Measurements from ENCODE around the gene LKAAEAR1. TPM values are rescaled to one million over a fixed set of nuclear protein-coding genes. Genes with fewer than 3 reads are reported as not detected.

LKAAEAR1 gene
- total RNA-seq, 5 donors from 2014 or later (not counting 1 experiment from before 2014, with no cell fraction given) = 0.30 to 0.86 (median 0.35) TPM; not detected in 2

GRCh38 chr20:64069209-64069613, 15.0 kb downstream of the LKAAEAR1 start:
- Histone ChIP-seq H3K4me3 (ENCODE audit: control insufficient read depth in 1 of 2, extremely low read depth in 1 of 2, low read length in 1 of 2) (no peak overlapping the region), H3K9me3 (no peaks in the 10 kb centered on the region), H3K27me3 (replicated peaks in 1 of 2; ENCODE audit: control insufficient read depth in 2 of 2, extremely low read depth in 1 of 2, insufficient read depth in 2 of 2, low read length in 1 of 2) (no peaks in the 10 kb centered on the region), H3K27ac (ENCODE audit: low read length) (no peak overlapping the region), H3K36me3 (ENCODE audit: control insufficient read depth in 2 of 2, extremely low read depth in 1 of 2, insufficient read depth in 1 of 2, low read length in 1 of 2) (peaks cover 9 to 24% of the 10 kb centered on the region in 2 donors), H3K4me1 (ENCODE audit: control insufficient read depth in 1 of 2, extremely low read depth in 1 of 2, insufficient read depth in 2 of 2, low read length in 2 of 2) (peaks cover 11 to 72% of the 10 kb centered on the region in 2 experiments)
- 92% methylated on average over 19 of the region's 20 CpGs for WGBS (ENCODE audit: insufficient coverage)
- ChIA-PET POLR2A (no interaction called here), CTCF (no interaction called here)
- DNase-seq (no peak), ATAC-seq (replicated peaks in 1 of 4) (no peak)
- H3K36me3 Mint-ChIP-seq = no peaks in the 10 kb centered on the region
- peaks cover 32 to 56% (median 36%) of the 10 kb centered on the region in 3 donors for H3K4me1 Mint-ChIP-seq
- peak overlapping the region in 1 of 2 donors; percentile 49 for H3K27ac Mint-ChIP-seq
- H3K27me3 Mint-ChIP-seq = no peaks in the 10 kb centered on the region
- no peaks in the 10 kb centered on the region for H3K9me3 Mint-ChIP-seq
- no peak overlapping the region for H3K4me3 Mint-ChIP-seq

- DNase-seq (no peak), ATAC-seq (replicated peaks in 1 of 4) (no peak)
- WGBS (ENCODE audit: insufficient coverage) = 71% methylated on average over 8 of the region's 12 CpGs
- H3K36me3 Mint-ChIP-seq = no peaks in the 10 kb centered on the region
- H3K27me3 ChIP-seq (replicated peaks in 1 of 2; ENCODE audit: control insufficient read depth in 2 of 2, extremely low read depth in 1 of 2, insufficient read depth in 2 of 2, low read length in 1 of 2) = no peaks in the 10 kb centered on the region
- no peaks in the 10 kb centered on the region for H3K9me3 ChIP-seq
- H3K4me3 ChIP-seq (ENCODE audit: control insufficient read depth in 1 of 2, extremely low read depth in 1 of 2, low read length in 1 of 2) = no peak overlapping the region
- peaks cover 38 to 62% (median 42%) of the 10 kb centered on the region in 3 donors for H3K4me1 Mint-ChIP-seq
- peaks cover 9 to 18% of the 10 kb centered on the region in 2 donors for H3K36me3 ChIP-seq (ENCODE audit: control insufficient read depth in 2 of 2, extremely low read depth in 1 of 2, insufficient read depth in 1 of 2, low read length in 1 of 2)
- no peak overlapping the region for H3K27ac ChIP-seq (ENCODE audit: low read length)
- H3K4me3 Mint-ChIP-seq = no peak overlapping the region
- H3K9me3 Mint-ChIP-seq = no peaks in the 10 kb centered on the region
- POLR2A ChIA-PET = interaction anchor here in 1 of 2 donors (0.5 kb wide), 1 partner anchor 25 kb away, joined by 4 read pairs; no protein-coding TSS in a partner anchor
- H3K27me3 Mint-ChIP-seq = no peaks in the 10 kb centered on the region
- H3K4me1 ChIP-seq (ENCODE audit: control insufficient read depth in 1 of 2, extremely low read depth in 1 of 2, insufficient read depth in 2 of 2, low read length in 2 of 2) = peaks cover 11 to 77% of the 10 kb centered on the region in 2 experiments
- CTCF ChIA-PET = no interaction called here
- H3K27ac Mint-ChIP-seq = peak overlapping the region in 1 of 2 donors; percentile 49
Observed at GRCh38 chr20:64068386-64069208, 15.6 kb downstream of the LKAAEAR1 start.

- ATAC-seq (replicated peaks in 1 of 4) (no peak), DNase-seq (no peak)
- Mint-ChIP-seq H3K27ac (peak overlapping the region; percentile 39 to 43), H3K36me3 (no peaks in the 10 kb centered on the region), H3K27me3 (no peaks in the 10 kb centered on the region), H3K4me3 (peak overlapping the region in 1 of 3 donors; percentile 31), H3K4me1 (peaks cover 39 to 63% (median 43%) of the 10 kb centered on the region in 3 donors), H3K9me3 (no peaks in the 10 kb centered on the region)
- H3K27ac ChIP-seq (ENCODE audit: low read length) = no peak overlapping the region
- POLR2A ChIA-PET = no interaction called here
- H3K27me3 ChIP-seq (replicated peaks in 1 of 2; ENCODE audit: control insufficient read depth in 2 of 2, extremely low read depth in 1 of 2, insufficient read depth in 2 of 2, low read length in 1 of 2) = no peaks in the 10 kb centered on the region
- peaks cover 4 to 11% of the 10 kb centered on the region in 2 donors for H3K36me3 ChIP-seq (ENCODE audit: control insufficient read depth in 2 of 2, extremely low read depth in 1 of 2, insufficient read depth in 1 of 2, low read length in 1 of 2)
- H3K9me3 ChIP-seq = no peaks in the 10 kb centered on the region
- H3K4me3 ChIP-seq (ENCODE audit: control insufficient read depth in 1 of 2, extremely low read depth in 1 of 2, low read length in 1 of 2) = no peak overlapping the region
- CTCF ChIA-PET = no interaction called here
- WGBS (ENCODE audit: insufficient coverage) = 80% methylated on average over 10 of the region's 12 CpGs
- peaks cover 11 to 81% of the 10 kb centered on the region in 2 experiments for H3K4me1 ChIP-seq (ENCODE audit: control insufficient read depth in 1 of 2, extremely low read depth in 1 of 2, insufficient read depth in 2 of 2, low read length in 2 of 2)
Observed at GRCh38 chr20:64067733-64068307, 16.4 kb downstream of the LKAAEAR1 start.

- CTCF ChIA-PET = interaction anchor here in 1 of 2 donors (0.6 kb wide), 1 partner anchor 364 kb away, joined by 4 read pairs; no protein-coding TSS in a partner anchor
- DNase-seq = no peak
- peaks cover 0 to 4% of the 10 kb centered on the region in 2 donors for H3K36me3 ChIP-seq (ENCODE audit: control insufficient read depth in 2 of 2, extremely low read depth in 1 of 2, insufficient read depth in 1 of 2, low read length in 1 of 2)
- no peak overlapping the region for H3K27ac ChIP-seq (ENCODE audit: low read length)
- H3K36me3 Mint-ChIP-seq = no peaks in the 10 kb centered on the region
- peak overlapping the region; percentile 11 to 43 for H3K27ac Mint-ChIP-seq
- no peak for ATAC-seq (replicated peaks in 1 of 4)
- peaks cover 11 to 88% of the 10 kb centered on the region in 2 experiments for H3K4me1 ChIP-seq (ENCODE audit: control insufficient read depth in 1 of 2, extremely low read depth in 1 of 2, insufficient read depth in 2 of 2, low read length in 2 of 2)
- no peaks in the 10 kb centered on the region for H3K9me3 Mint-ChIP-seq
- no peaks in the 10 kb centered on the region for H3K27me3 ChIP-seq (replicated peaks in 1 of 2; ENCODE audit: control insufficient read depth in 2 of 2, extremely low read depth in 1 of 2, insufficient read depth in 2 of 2, low read length in 1 of 2)
- peaks cover 39 to 60% (median 43%) of the 10 kb centered on the region in 3 donors for H3K4me1 Mint-ChIP-seq
- peak overlapping the region in 1 of 3 donors; percentile 31 for H3K4me3 Mint-ChIP-seq
- H3K27me3 Mint-ChIP-seq = no peaks in the 10 kb centered on the region
- 94% methylated on average over 6 of the region's 6 CpGs for WGBS (ENCODE audit: insufficient coverage)
- no peaks in the 10 kb centered on the region for H3K9me3 ChIP-seq
- POLR2A ChIA-PET = no interaction called here
- no peak overlapping the region for H3K4me3 ChIP-seq (ENCODE audit: control insufficient read depth in 1 of 2, extremely low read depth in 1 of 2, low read length in 1 of 2)
Observed at GRCh38 chr20:64067005-64067632, 17.1 kb downstream of the LKAAEAR1 start.

- Histone ChIP-seq H3K9me3 (no peaks in the 10 kb centered on the region), H3K36me3 (ENCODE audit: control insufficient read depth in 2 of 2, extremely low read depth in 1 of 2, insufficient read depth in 1 of 2, low read length in 1 of 2) (no peaks in the 10 kb centered on the region), H3K27ac (ENCODE audit: low read length) (peak overlapping the region; percentile 44), H3K4me1 (ENCODE audit: control insufficient read depth in 1 of 2, extremely low read depth in 1 of 2, insufficient read depth in 2 of 2, low read length in 2 of 2) (peaks cover 11 to 83% of the 10 kb centered on the region in 2 experiments), H3K4me3 (ENCODE audit: control insufficient read depth in 1 of 2, extremely low read depth in 1 of 2, low read length in 1 of 2) (no peak overlapping the region), H3K27me3 (replicated peaks in 1 of 2; ENCODE audit: control insufficient read depth in 2 of 2, extremely low read depth in 1 of 2, insufficient read depth in 2 of 2, low read length in 1 of 2) (no peaks in the 10 kb centered on the region)
- CTCF ChIA-PET = no interaction called here
- no peaks in the 10 kb centered on the region for H3K36me3 Mint-ChIP-seq
- H3K27ac Mint-ChIP-seq = peak overlapping the region; percentile 80 to 86
- ATAC-seq (replicated peaks in 1 of 4) (peak in 3 of 4 experiments; percentile 7 to 58 (median 8)), DNase-seq (peak in 34 of 35 experiments; percentile 30 to 76 (median 52))
- H3K4me3 Mint-ChIP-seq = peak overlapping the region; percentile 14 to 82 (median 32)
- POLR2A ChIA-PET = interaction anchor here in 1 of 2 donors (0.6 kb wide), 2 partner anchors 283 to 358 kb away, joined by 3 to 6 read pairs; partner anchors contain the start of genes ARFRP1 and ZGPAT
- no peaks in the 10 kb centered on the region for H3K9me3 Mint-ChIP-seq
- 23% methylated on average over 4 of the region's 5 CpGs for WGBS (ENCODE audit: insufficient coverage)
- no peaks in the 10 kb centered on the region for H3K27me3 Mint-ChIP-seq
- peaks cover 39 to 57% (median 43%) of the 10 kb centered on the region in 3 donors for H3K4me1 Mint-ChIP-seq
Observed at GRCh38 chr20:64065974-64066343, 18.2 kb downstream of the LKAAEAR1 start.
